ENCODE results near the gene GLYR1. TPM values are rescaled to one million over a fixed set of nuclear protein-coding genes. Genes with fewer than 3 reads are reported as not detected.

The GLYR1 gene
- polyA plus RNA-seq, 2 of the 4 experiments (the other 2 are of a cell fraction): 37.1 to 55.1 TPM

DNA sequence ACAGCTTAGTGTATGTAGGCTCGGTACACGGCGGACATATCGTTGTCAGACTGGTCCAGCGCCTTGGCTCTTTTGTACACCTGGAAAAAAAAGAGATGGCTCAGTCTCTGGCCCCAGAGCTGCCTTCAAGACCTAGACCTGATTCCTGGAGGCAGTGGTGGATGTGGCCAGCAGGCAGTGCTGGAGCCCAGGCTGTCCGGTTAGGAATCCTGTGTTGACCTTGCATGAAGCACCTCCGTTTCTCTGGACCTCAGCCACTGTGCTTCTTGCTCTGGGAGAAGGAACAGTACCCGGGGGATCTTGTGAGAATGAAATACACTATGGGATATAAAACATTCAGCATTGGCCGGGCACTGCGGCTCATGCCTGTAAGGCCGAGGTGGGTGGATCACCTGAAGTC is 41.9 kb downstream of the GLYR1 start:
- Histone ChIP-seq H3K4me3 (no peak overlapping the region), H3K27ac (no peak overlapping the region), H3K9me3 (no peaks in the 10 kb centered on the region), H3K4me2 (no peak overlapping the region), H3K4me1 (peaks cover 17% of the 10 kb centered on the region)
- POLR2A ChIA-PET: no interaction called here
- TF ChIP-seq POLR2AphosphoS2 (conservative IDR thresholded peaks at IDR 0.05; ENCODE audit: low read length) (no peak), RARB (CRISPR knock-in tag; IDR thresholded peaks at IDR 0.05) (no peak), HDAC2 (IDR thresholded peaks at IDR 0.05) (no peak), FOXS1 (CRISPR knock-in tag; IDR thresholded peaks at IDR 0.05) (no peak), HES2 (IDR thresholded peaks at IDR 0.05) (no peak), CHD2 (IDR thresholded peaks at IDR 0.05; ENCODE audit: low read length, partially characterized antibody) (no peak), ESRRA (IDR thresholded peaks at IDR 0.05; ENCODE audit: borderline replicate concordance, low read length) (no peak), HOXB13 (CRISPR knock-in tag; IDR thresholded peaks at IDR 0.05; ENCODE audit: low read depth) (no peak), HMGXB4 (CRISPR knock-in tag; IDR thresholded peaks at IDR 0.05; ENCODE audit: borderline replicate concordance) (no peak), HEYL (CRISPR knock-in tag; IDR thresholded peaks at IDR 0.05) (no peak), CBX8 (IDR thresholded peaks at IDR 0.05) (no peak), NPAS2 (CRISPR knock-in tag; IDR thresholded peaks at IDR 0.05; ENCODE audit: borderline replicate concordance) (no peak)
- 86% methylated on average over 11 of the region's 11 CpGs for WGBS (ENCODE audit: missing lambda C conversion rate)
- ATAC-seq: no peak
- no peak for DNase-seq (ENCODE audit: low read depth in 1 of 2, low spot score in 1 of 2)
- FAIRE-seq: no peak
- CTCF ChIA-PET: interaction anchor here (0.8 kb wide), 2 partner anchors 20 to 55 kb away, joined by 3 read pairs; no protein-coding TSS in a partner anchor

DNA sequence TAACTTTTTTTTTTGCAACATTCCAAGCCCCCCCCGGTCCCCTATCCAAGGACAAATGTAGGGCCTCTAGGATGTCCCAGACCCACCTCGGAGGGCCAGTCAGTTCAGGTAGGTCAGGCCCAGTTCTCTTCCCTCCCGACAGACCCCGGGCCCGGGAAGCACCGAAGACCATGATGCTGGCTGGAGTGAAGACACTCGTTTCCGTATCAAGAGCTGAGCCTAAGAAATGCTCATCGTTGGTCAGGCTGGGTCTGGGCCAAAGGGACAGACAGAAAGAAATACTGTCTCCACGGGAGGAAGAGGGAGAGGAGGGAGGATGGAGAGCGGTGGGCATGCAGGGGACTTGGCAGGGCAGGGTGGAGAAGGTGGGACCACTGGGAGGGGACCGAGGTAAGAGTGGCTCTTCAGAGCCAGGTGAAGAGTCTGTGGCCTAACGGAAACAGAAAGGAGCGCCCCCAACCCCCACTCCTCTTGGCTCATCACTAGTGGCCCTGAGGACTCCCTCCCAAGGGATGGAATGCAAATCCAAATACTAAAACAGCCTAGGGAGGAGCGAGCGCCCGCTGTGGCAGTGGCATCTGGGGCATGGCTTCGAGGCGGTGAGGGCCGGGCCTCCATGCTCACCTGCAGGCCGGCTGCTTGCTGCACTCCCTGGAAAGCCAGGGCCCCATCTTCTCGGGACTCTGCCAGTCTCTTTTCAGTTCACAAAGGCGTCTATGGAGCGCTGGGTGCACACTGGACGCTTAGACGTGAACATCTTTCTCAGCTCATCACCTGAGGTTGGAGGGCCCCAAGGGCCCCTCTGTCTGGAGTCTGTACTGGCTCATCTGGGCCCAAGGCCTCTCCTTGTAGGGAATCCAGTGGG is 43.0 kb downstream of the GLYR1 start:
- H3K4me2 ChIP-seq: peak overlapping the region; percentile 88; the same call in 1 of the 3 replicates
- ChIA-PET POLR2A (no interaction called here), CTCF (interaction anchor here (0.8 kb wide), 2 partner anchors 21 to 56 kb away, joined by 3 read pairs; no protein-coding TSS in a partner anchor)
- no peak for FAIRE-seq
- no peak for TF ChIP-seq MAFK (IDR thresholded peaks at IDR 0.05; ENCODE audit: partially characterized antibody)
- no peak for TF ChIP-seq SREBF2 (IDR thresholded peaks at IDR 0.05)
- no peak for TF ChIP-seq HMGXB4 (CRISPR knock-in tag; IDR thresholded peaks at IDR 0.05; ENCODE audit: borderline replicate concordance)
- no peak for TF ChIP-seq PBX3 (IDR thresholded peaks at IDR 0.05)
- no peak for TF ChIP-seq NR3C1 (IDR thresholded peaks at IDR 0.05)
- TF ChIP-seq JUNB (IDR thresholded peaks at IDR 0.05): no peak
- no peak for DNase-seq (ENCODE audit: low read depth in 1 of 2, low spot score in 1 of 2)
- no peak for ATAC-seq
- H3K4me3 ChIP-seq: no peak overlapping the region
- H3K4me1 ChIP-seq: peaks cover 17% of the 10 kb centered on the region
- 90% methylated on average over 22 of the region's 26 CpGs for WGBS (ENCODE audit: missing lambda C conversion rate)
- no peak overlapping the region for H3K27ac ChIP-seq
- no peaks in the 10 kb centered on the region for H3K9me3 ChIP-seq

- H3K27ac ChIP-seq: peak overlapping the region in 1 of 2 experiments; percentile 72; a peak in 4 of 6 replicates
- CTCF ChIA-PET: interaction anchor here (0.8 to 2.7 kb wide), 4 partner anchors 8 to 152 kb away, joined by 3 to 8 read pairs (median 4); no protein-coding TSS in a partner anchor
- TF ChIP-seq FOSL2 (IDR thresholded peaks at IDR 0.05) (no peak), FOSL2 (CRISPR knock-in tag; IDR thresholded peaks at IDR 0.05) (no peak), EHMT2 (IDR thresholded peaks at IDR 0.05; ENCODE audit: low read depth) (no peak), HDAC2 (IDR thresholded peaks at IDR 0.05) (no peak), POLR2A (IDR thresholded peaks at IDR 0.05; ENCODE audit: low read length) (no peak), SMC3 (IDR thresholded peaks at IDR 0.05) (no peak), ZSCAN20 (CRISPR knock-in tag; IDR thresholded peaks at IDR 0.05) (no peak), RNF2 (IDR thresholded peaks at IDR 0.05; ENCODE audit: borderline replicate concordance, low read depth) (no peak), ATOH8 (CRISPR knock-in tag; IDR thresholded peaks at IDR 0.05; ENCODE audit: low read depth) (no peak), NR3C1 (IDR thresholded peaks at IDR 0.05) (no peak), USF2 (IDR thresholded peaks at IDR 0.05) (no peak), ESRRA (IDR thresholded peaks at IDR 0.05; ENCODE audit: borderline replicate concordance, low read length) (no peak), BHLHE40 (IDR thresholded peaks at IDR 0.05; ENCODE audit: low read depth, low read length) (no peak)
Observed at GRCh38 chr16:4803401-4803844, 43.7 kb downstream of the GLYR1 start.

More at GRCh38 chr16:4803401-4803844, 43.7 kb downstream of the GLYR1 start:
- POLR2A ChIA-PET: interaction anchor here (0.5 to 1.5 kb wide), 7 partner anchors 16 to 69 kb away, joined by 3 to 4 read pairs (median 3); partner anchors contain the start of gene DNAAF8
- no peak for FAIRE-seq
- H3K4me1 ChIP-seq: peaks cover 17% of the 10 kb centered on the region
- WGBS (ENCODE audit: missing lambda C conversion rate): 56% methylated on average over 8 of the region's 8 CpGs
- peak overlapping the region; percentile 88 for H3K4me2 ChIP-seq
- no peaks in the 10 kb centered on the region for H3K9me3 ChIP-seq
- no peak for ATAC-seq
- peak overlapping the region; percentile 75 for H3K4me3 ChIP-seq
- no peak for DNase-seq (ENCODE audit: low read depth in 1 of 2, low spot score in 1 of 2)

Data from A549 (cell line).